Measurements from ENCODE around the gene YOD1.

GRCh38 chr1:207088701-207089626 lies 38.0 kb upstream of the YOD1 start, which contains the start of gene C4BPB:
- no peak for TF ChIP-seq POLR2AphosphoS5 (IDR thresholded peaks at IDR 0.05)
- TF ChIP-seq, protein P1, sequence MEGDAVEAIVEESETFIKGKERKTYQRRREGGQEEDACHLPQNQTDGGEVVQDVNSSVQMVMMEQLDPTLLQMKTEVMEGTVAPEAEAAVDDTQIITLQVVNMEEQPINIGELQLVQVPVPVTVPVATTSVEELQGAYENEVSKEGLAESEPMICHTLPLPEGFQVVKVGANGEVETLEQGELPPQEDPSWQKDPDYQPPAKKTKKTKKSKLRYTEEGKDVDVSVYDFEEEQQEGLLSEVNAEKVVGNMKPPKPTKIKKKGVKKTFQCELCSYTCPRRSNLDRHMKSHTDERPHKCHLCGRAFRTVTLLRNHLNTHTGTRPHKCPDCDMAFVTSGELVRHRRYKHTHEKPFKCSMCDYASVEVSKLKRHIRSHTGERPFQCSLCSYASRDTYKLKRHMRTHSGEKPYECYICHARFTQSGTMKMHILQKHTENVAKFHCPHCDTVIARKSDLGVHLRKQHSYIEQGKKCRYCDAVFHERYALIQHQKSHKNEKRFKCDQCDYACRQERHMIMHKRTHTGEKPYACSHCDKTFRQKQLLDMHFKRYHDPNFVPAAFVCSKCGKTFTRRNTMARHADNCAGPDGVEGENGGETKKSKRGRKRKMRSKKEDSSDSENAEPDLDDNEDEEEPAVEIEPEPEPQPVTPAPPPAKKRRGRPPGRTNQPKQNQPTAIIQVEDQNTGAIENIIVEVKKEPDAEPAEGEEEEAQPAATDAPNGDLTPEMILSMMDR (IDR thresholded peaks at IDR 0.05): no peak
- no peak for TF ChIP-seq POLR2A (IDR thresholded peaks at IDR 0.05)

Data from sigmoid colon (tissue), 4 donors.